Keratinocyte (primary cell): ENCODE results near the gene ZW10. TPM values are rescaled to one million over a fixed set of nuclear protein-coding genes. Genes with fewer than 3 reads are reported as not detected.

Experiments
- DNase-seq: peaks from one replicate; pipeline ENCODE4 v3.0.0-alpha.2; 2011; ENCODE audit warnings: low read depth, missing footprints, low spot score
- FAIRE-seq: peaks from 2 replicates; lab custom pipeline; 2011; peaks lifted over from hg19 to GRCh38; lab: Jason Lieb, UNC
- H2AFZ ChIP-seq: 2 replicates; pipeline ENCODE4 v1.6.0; 2012; ENCODE audit warnings: low read length, control low read depth, inconsistent platforms; ENCODE audit not compliant: control insufficient read depth
- H3K27ac ChIP-seq: 2 replicates; pipeline ENCODE4 v1.5.1; 2011; ENCODE audit warnings: low read length; ENCODE audit not compliant: control insufficient read depth, insufficient read depth
- H3K27me3 ChIP-seq: 3 replicates; pipeline ENCODE4 v1.6.0; 2011; ENCODE audit warnings: low read length; ENCODE audit not compliant: control insufficient read depth, insufficient read depth; ENCODE audit errors: extremely low read depth
- H3K36me3 ChIP-seq, 2 experiments: 2 replicates in 1 of 2; 3 replicates in 1 of 2; pipeline ENCODE4 v1.5.1; 2011; ENCODE audit warnings: low read length in 2 of 2, mild to moderate bottlenecking in 1 of 2; ENCODE audit not compliant: control insufficient read depth in 2 of 2, insufficient read depth in 2 of 2; ENCODE audit errors: extremely low read depth in 1 of 2
- H3K4me1 ChIP-seq: 3 replicates; pipeline ENCODE4 v1.5.1; 2011; ENCODE audit warnings: low read length; ENCODE audit not compliant: control insufficient read depth, insufficient read depth; ENCODE audit errors: extremely low read depth
- H3K4me2 ChIP-seq: 3 replicates; pipeline ENCODE4 v1.6.0; 2011; ENCODE audit warnings: low read depth, low read length; ENCODE audit not compliant: control insufficient read depth, insufficient read depth; ENCODE audit errors: extremely low read depth
- H3K4me3 ChIP-seq, 3 experiments: fragments of 200-600 bp in 1 of 3; sonication (generic) in 1 of 3; 2 replicates in 2 of 3; 3 replicates in 1 of 3; pipeline ENCODE4 v1.5.1; 2011 to 2016; ENCODE audit warnings: low read length in 3 of 3, mild to moderate bottlenecking in 3 of 3, control low read depth in 2 of 3, inconsistent platforms in 1 of 3, low read depth in 1 of 3, mixed read lengths in 1 of 3, mixed run types in 1 of 3, moderate library complexity in 1 of 3; ENCODE audit not compliant: control insufficient read depth in 2 of 3, insufficient read depth in 2 of 3; ENCODE audit errors: extremely low read depth in 1 of 3
- H3K79me2 ChIP-seq: 2 replicates; pipeline ENCODE4 v1.6.0; 2012; ENCODE audit warnings: low read length; ENCODE audit not compliant: control insufficient read depth, insufficient read depth
- H3K9ac ChIP-seq: 3 replicates; pipeline ENCODE4 v1.6.0; 2011; ENCODE audit warnings: low read length; ENCODE audit not compliant: control insufficient read depth, insufficient read depth; ENCODE audit errors: extremely low read depth
- H3K9me1 ChIP-seq: 3 replicates; pipeline ENCODE4 v1.6.0; 2011; ENCODE audit warnings: low read length; ENCODE audit not compliant: control insufficient read depth, insufficient read depth; ENCODE audit errors: extremely low read depth
- H3K9me3 ChIP-seq: 2 replicates; pipeline ENCODE4 v1.5.1; 2012; ENCODE audit warnings: low read depth, low read length; ENCODE audit not compliant: control insufficient read depth
- H4K20me1 ChIP-seq: 3 replicates; pipeline ENCODE4 v1.6.0; 2011; ENCODE audit warnings: low read length; ENCODE audit not compliant: control insufficient read depth, insufficient read depth; ENCODE audit errors: extremely low read depth
- EZH2 ChIP-seq: IDR thresholded peaks from one replicate; pipeline ENCODE4 v1.6.1; 2012; ENCODE audit warnings: inconsistent platforms, mild to moderate bottlenecking, low read length, moderate library complexity
- dilution Hi-C: fragments of 300-500 bp; cut with MboI; formaldehyde crosslinking; loops from one replicate; pipeline ENCODE4 v1.7.0; 2020; ENCODE audit warnings: low sequenced_read_pairs; ENCODE audit not compliant: extremely low pct_ligation_motif_present
- polyA plus RNA-seq, 5 experiments: library from polyadenylated mRNA; depleted of rRNA in 3 of 5; stranded (reverse) in 3 of 5; stranded (forward) in 1 of 5; unstranded in 1 of 5; fragments of >200 nt; gene quantifications; 1 replicate in 1 of 5; 2 replicates in 3 of 5; 3 replicates in 1 of 5; pipeline versions ENCODE4 v1.2.1 to v1.2.3, GENCODE V29; 2011 to 2012; ENCODE audit warnings: missing spikeins in 2 of 5, low read depth in 1 of 5, low replicate concordance in 1 of 5
- TF ChIP-seq, protein P1 (sequence below), 3 experiments: IDR thresholded peaks in 1 of 3; conservative IDR thresholded peaks in 1 of 3; optimal IDR thresholded peaks in 1 of 3; 2 replicates in 2 of 3; 3 replicates in 1 of 3; pipeline versions ENCODE3 to v1.5.1; 2011; ENCODE audit warnings: low read length in 3 of 3, mild to moderate bottlenecking in 3 of 3, moderate library complexity in 2 of 3, control low read depth in 1 of 3, inconsistent platforms in 1 of 3; ENCODE audit not compliant: insufficient read depth in 2 of 3; ENCODE audit errors: extremely low read depth in 1 of 3

Gene ZW10
- polyA plus RNA-seq, 1 donor (not counting 4 experiments of a cell fraction or from before 2014, with no cell fraction given), result 21.3 TPM

DNA sequence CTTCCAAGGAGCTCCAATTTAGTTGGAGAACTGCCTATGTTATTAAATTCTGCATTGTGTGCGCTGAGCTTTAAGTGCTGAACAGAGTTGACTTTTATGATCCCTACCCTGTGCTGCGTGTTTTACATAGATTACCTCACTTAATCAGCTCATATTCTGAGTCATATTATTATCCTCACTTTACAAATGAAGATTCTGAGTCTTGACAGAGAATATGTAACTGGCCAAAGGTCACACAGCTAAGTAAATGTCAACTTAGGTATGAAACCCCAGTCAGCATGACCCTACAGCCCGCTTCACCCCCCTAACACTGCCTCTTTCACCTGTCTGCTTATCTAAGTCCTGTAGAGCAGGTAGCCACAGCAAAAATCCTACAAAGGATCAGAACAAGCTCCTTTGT is 47.6 kb downstream of the ZW10 start:
- Histone ChIP-seq H3K9me1 (no peaks in the 10 kb centered on the region), H3K79me2 (no peaks in the 10 kb centered on the region), H2AFZ (no peak overlapping the region), H3K36me3 (no peaks in the 10 kb centered on the region), H3K27ac (no peak overlapping the region), H3K9me3 (no peaks in the 10 kb centered on the region), H3K27me3 (no peaks in the 10 kb centered on the region), H3K4me1 (peaks cover 13% of the 10 kb centered on the region), H3K4me3 (no peak overlapping the region), H3K4me2 (no peak overlapping the region), H4K20me1 (no peaks in the 10 kb centered on the region), H3K9ac (no peak overlapping the region)
- TF ChIP-seq, protein P1, sequence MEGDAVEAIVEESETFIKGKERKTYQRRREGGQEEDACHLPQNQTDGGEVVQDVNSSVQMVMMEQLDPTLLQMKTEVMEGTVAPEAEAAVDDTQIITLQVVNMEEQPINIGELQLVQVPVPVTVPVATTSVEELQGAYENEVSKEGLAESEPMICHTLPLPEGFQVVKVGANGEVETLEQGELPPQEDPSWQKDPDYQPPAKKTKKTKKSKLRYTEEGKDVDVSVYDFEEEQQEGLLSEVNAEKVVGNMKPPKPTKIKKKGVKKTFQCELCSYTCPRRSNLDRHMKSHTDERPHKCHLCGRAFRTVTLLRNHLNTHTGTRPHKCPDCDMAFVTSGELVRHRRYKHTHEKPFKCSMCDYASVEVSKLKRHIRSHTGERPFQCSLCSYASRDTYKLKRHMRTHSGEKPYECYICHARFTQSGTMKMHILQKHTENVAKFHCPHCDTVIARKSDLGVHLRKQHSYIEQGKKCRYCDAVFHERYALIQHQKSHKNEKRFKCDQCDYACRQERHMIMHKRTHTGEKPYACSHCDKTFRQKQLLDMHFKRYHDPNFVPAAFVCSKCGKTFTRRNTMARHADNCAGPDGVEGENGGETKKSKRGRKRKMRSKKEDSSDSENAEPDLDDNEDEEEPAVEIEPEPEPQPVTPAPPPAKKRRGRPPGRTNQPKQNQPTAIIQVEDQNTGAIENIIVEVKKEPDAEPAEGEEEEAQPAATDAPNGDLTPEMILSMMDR (optimal IDR thresholded peaks at IDR 0.05 in 1 of 3, IDR thresholded peaks at IDR 0.05 in 1 of 3, conservative IDR thresholded peaks at IDR 0.05 in 1 of 3; ENCODE audit: extremely low read depth in 1 of 3, insufficient read depth in 2 of 3, low read length in 3 of 3), result no peak
- dilution Hi-C loops, result no loop called here
- no peak for DNase-seq
- FAIRE-seq, result no peak

DNA sequence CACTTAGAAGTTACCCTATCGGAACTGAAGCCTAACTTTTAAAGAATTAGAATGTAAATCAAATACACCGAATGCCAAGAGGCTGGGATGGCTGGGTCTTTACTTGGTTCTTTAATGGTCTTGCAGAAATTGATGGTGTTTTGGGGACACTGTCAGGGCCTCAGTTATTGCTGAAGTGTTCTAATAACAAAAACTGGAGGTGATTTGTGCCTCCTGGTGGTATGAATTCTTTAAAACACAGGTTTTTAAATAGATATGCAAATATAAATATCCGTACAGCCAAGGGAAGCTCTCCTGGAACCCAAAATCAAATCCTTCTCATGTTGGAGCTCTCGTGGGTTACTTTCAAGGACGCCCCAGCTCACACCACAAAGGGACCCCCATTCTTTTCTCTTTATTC is 48.1 kb downstream of the ZW10 start:
- Histone ChIP-seq H3K27me3 (no peaks in the 10 kb centered on the region), H3K27ac (no peak overlapping the region), H3K4me1 (peaks cover 13% of the 10 kb centered on the region), H3K4me2 (no peak overlapping the region), H3K4me3 (no peak overlapping the region), H4K20me1 (no peaks in the 10 kb centered on the region), H3K9ac (no peak overlapping the region), H2AFZ (no peak overlapping the region), H3K9me1 (no peaks in the 10 kb centered on the region), H3K36me3 (no peaks in the 10 kb centered on the region), H3K79me2 (no peaks in the 10 kb centered on the region), H3K9me3 (no peaks in the 10 kb centered on the region)
- DNase-seq, result no peak
- dilution Hi-C loops, result no loop called here
- no peak for TF ChIP-seq EZH2
- TF ChIP-seq, protein P1 (optimal IDR thresholded peaks at IDR 0.05 in 1 of 3, IDR thresholded peaks at IDR 0.05 in 1 of 3, conservative IDR thresholded peaks at IDR 0.05 in 1 of 3; ENCODE audit: extremely low read depth in 1 of 3, insufficient read depth in 2 of 3, low read length in 3 of 3), result no peak
- no peak for FAIRE-seq
